ENCODE data around the gene RASEF.

DNA sequence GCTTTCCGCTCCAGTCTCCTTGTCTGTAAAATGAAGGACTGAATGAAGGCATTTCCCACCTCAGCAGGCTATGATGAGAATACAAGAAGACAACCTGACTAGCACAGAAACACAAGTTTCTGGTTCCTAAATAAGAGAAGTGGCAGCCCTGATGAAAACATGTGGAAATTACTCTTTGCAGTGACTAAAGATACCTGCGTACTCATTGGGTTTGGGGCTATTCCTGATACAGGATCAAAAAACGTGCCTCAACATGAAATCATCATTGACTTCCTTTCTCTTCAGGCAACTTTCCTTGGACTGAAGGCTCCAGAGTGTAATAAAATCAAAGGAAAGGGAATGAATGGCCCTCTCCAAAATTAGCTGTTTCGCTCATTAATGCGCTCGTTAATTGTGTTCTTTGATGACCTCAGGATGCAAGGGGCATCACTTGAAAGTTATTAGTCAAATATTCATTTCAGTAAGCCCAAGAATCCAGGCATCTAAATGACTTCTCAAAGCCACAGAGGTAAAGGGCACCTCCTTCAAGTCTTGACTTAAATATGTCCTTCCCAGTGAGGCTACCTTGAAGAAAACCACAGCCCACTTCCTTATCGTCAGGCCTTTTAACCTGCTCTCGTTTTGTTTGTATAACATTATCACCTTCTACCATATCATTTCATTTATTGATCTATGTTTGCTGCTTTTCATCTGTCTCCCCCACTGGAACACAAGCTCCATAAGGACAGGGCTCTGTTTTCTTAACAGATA is 68.9 kb downstream of the RASEF start:
- TF ChIP-seq REST (IDR thresholded peaks at IDR 0.05), result no peak
- TF ChIP-seq RFX5 (IDR thresholded peaks at IDR 0.05), result no peak
- TF ChIP-seq, protein P1, sequence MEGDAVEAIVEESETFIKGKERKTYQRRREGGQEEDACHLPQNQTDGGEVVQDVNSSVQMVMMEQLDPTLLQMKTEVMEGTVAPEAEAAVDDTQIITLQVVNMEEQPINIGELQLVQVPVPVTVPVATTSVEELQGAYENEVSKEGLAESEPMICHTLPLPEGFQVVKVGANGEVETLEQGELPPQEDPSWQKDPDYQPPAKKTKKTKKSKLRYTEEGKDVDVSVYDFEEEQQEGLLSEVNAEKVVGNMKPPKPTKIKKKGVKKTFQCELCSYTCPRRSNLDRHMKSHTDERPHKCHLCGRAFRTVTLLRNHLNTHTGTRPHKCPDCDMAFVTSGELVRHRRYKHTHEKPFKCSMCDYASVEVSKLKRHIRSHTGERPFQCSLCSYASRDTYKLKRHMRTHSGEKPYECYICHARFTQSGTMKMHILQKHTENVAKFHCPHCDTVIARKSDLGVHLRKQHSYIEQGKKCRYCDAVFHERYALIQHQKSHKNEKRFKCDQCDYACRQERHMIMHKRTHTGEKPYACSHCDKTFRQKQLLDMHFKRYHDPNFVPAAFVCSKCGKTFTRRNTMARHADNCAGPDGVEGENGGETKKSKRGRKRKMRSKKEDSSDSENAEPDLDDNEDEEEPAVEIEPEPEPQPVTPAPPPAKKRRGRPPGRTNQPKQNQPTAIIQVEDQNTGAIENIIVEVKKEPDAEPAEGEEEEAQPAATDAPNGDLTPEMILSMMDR (IDR thresholded peaks at IDR 0.05), result no peak
- no peak for TF ChIP-seq ZNF302 (CRISPR knock-in tag; IDR thresholded peaks at IDR 0.05)
- TF ChIP-seq, protein P2, sequence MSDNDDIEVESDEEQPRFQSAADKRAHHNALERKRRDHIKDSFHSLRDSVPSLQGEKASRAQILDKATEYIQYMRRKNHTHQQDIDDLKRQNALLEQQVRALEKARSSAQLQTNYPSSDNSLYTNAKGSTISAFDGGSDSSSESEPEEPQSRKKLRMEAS (IDR thresholded peaks at IDR 0.05), result no peak
- TF ChIP-seq EP300 (IDR thresholded peaks at IDR 0.05), result no peak
